Loucy (cell line): ENCODE data around the gene PRLR.

Source experiments
- EZH2phosphoT487 ChIP-seq: fragments of 200-600 bp; IDR thresholded peaks from 2 replicates; pipeline ENCODE4 v1.6.1; 2018; ENCODE audit warnings: antibody characterized with exemption, mild to moderate bottlenecking, moderate library complexity, borderline replicate concordance
- TF ChIP-seq, protein P1 (sequence below): fragments of 200-600 bp; sonication (generic); conservative IDR thresholded peaks from 2 replicates; pipeline ENCODE4 v1.5.1; 2014; ENCODE audit warnings: mild to moderate bottlenecking, antibody characterized with exemption, low read length

DNA sequence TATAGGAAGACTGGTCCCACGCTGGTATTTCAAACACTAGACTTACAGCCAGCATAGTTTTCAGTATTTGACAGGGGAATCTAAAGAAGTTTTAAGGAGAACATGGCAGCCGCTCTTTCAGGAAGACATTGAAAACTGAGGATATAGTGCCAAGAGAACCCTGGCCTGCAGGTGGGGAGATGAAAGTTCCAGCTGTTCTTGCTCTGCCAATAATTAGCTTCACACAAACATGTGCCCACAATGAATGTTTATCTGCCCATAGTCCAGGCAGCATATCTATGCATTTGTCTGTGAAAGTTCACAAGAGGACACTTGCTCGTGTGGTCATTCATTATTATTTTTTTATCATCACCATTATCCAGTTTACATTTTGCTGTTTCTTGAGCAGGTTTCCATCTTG is 134.9 kb downstream of the PRLR start:
- TF ChIP-seq, protein P1, sequence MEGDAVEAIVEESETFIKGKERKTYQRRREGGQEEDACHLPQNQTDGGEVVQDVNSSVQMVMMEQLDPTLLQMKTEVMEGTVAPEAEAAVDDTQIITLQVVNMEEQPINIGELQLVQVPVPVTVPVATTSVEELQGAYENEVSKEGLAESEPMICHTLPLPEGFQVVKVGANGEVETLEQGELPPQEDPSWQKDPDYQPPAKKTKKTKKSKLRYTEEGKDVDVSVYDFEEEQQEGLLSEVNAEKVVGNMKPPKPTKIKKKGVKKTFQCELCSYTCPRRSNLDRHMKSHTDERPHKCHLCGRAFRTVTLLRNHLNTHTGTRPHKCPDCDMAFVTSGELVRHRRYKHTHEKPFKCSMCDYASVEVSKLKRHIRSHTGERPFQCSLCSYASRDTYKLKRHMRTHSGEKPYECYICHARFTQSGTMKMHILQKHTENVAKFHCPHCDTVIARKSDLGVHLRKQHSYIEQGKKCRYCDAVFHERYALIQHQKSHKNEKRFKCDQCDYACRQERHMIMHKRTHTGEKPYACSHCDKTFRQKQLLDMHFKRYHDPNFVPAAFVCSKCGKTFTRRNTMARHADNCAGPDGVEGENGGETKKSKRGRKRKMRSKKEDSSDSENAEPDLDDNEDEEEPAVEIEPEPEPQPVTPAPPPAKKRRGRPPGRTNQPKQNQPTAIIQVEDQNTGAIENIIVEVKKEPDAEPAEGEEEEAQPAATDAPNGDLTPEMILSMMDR = no peak
- no peak for TF ChIP-seq EZH2phosphoT487
